ENCODE data around the gene ZNF600.

ZNF600 gene

DNA sequence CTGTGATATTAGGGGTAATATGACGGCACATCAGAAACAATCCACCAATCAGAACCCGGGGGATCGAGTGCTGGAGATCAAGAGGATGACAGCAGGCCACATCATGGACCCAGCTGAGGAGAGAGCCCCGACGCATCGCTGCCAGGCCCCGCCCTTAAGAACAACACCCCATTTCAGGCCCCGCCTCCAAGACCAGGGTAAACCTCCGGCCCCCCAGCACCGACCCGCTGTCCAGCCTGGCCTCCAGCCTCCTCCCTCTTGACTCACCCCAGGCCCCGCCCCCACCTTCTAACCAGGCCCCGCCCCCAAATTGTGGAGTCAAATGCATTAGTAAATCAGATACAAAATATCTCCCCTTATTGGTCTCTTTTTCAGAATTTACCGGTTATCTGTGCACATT is 47.0 kb downstream of the ZNF600 start:
- TF ChIP-seq GATA2 (IDR thresholded peaks at IDR 0.05; ENCODE audit: low read depth, low read length) (no peak), GATA3 (IDR thresholded peaks at IDR 0.05; ENCODE audit: low read depth, low read length) (no peak)

GRCh38 chr19:52735734-52736133 is 50.9 kb downstream of the ZNF600 start:
- TF ChIP-seq GATA2 (IDR thresholded peaks at IDR 0.05; ENCODE audit: low read depth, low read length) (no peak), GATA3 (IDR thresholded peaks at IDR 0.05; ENCODE audit: low read depth, low read length) (no peak)

DNA sequence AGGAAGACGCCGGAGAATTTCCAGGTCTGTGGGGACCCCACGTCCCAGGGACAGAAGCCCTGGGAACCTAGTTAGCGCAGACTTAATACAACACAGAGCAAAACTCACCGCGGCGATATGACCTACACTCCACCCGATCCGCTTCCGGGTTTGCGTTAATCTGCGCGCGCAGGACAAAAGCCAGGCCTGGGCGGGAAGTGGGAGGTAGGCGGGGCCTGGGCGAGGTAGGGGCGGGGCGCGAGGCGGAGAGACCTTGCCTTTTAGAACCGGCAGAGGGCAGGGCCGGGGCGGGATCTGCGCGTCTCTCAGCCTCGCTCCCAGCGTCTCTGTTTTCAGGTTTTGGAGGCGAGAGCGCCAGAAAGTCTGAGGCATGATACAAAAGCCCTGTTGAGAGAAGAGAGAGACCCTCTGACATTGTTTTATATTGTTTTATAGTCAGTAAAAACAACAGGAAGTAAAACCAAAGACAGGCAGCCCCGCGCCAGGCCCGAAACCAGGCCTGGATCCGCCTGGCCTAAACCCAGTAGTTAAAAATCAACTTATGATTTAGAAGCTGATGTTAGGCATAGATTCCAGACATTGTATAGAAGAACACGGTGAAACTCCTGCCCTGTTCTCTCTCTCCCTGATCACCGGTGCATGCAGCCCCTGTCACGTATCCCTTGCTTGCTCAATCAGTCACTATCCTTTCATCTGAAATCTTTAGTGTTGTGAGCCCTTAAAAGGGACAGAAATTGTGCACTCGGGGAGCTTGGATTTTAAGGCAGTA is 51.5 kb downstream of the ZNF600 start, which contains the start of gene ZNF611:
Gene ZNF611 (minus strand): TSS at position 152 of the 769 bp plus-strand sequence. CDS start 19,150 bp downstream, outside the sequence.
- TF ChIP-seq GATA3 (IDR thresholded peaks at IDR 0.05; ENCODE audit: low read depth, low read length) (no peak), GATA2 (IDR thresholded peaks at IDR 0.05; ENCODE audit: low read depth, low read length) (no peak)

- TF ChIP-seq GATA3 (IDR thresholded peaks at IDR 0.05; ENCODE audit: low read depth, low read length) (no peak), GATA2 (IDR thresholded peaks at IDR 0.05; ENCODE audit: low read depth, low read length) (no peak)
Measured at GRCh38 chr19:52734331-52734892, 52.2 kb downstream of the ZNF600 start.

- TF ChIP-seq GATA3 (IDR thresholded peaks at IDR 0.05; ENCODE audit: low read depth, low read length) (no peak), GATA2 (IDR thresholded peaks at IDR 0.05; ENCODE audit: low read depth, low read length) (no peak)
Measured at GRCh38 chr19:52725528-52725961, 61.0 kb downstream of the ZNF600 start.

GRCh38 chr19:52724701-52725514 is 61.7 kb downstream of the ZNF600 start:
- no peak for TF ChIP-seq GATA2 (IDR thresholded peaks at IDR 0.05; ENCODE audit: low read depth, low read length)
- no peak for TF ChIP-seq GATA3 (IDR thresholded peaks at IDR 0.05; ENCODE audit: low read depth, low read length)

DNA sequence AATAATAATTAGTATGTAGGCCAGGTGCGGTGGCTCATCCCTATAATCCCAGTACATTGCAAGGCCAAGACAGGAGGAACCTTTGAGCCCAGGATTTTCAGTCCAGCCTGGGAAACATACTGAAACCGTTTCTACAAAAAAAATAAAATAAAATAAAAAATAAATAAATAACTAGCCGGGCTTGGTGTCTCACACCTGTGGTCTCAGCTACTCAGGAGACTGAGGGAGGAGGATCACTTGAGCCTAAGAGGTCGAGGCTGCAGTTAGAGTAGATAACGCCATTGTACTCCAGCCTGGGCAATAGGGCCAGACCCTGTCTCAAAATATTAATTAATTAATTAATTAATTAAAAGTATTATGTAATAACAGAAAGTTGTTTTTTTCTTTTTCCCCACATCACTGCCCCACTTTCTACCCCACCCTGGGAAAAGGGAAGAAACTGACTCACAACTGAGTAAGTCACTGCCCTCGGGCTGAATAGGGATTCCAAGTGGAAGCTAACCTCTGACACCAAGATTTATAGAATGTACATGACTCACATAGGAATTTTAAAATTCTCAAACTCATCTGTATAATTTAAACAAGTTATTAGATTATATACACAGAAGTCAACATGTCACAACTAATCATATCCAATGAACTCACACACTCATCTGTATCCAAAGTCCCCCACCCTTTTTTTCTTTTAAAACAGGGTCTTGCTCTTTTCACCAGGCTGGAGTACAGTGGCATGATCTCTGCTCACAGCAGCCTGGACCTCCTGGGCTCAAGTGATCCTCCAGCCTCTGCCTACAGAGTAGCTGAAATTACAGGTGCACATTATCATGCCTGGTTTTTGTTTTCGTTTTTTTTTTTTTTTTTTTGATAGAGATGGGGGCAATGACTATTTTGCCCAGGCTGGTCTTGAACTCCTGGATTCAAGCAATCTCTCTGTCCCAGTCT is 64.3 kb downstream of the ZNF600 start:
- TF ChIP-seq GATA2 (IDR thresholded peaks at IDR 0.05; ENCODE audit: low read depth, low read length) (no peak), GATA3 (IDR thresholded peaks at IDR 0.05; ENCODE audit: low read depth, low read length) (no peak)

DNA sequence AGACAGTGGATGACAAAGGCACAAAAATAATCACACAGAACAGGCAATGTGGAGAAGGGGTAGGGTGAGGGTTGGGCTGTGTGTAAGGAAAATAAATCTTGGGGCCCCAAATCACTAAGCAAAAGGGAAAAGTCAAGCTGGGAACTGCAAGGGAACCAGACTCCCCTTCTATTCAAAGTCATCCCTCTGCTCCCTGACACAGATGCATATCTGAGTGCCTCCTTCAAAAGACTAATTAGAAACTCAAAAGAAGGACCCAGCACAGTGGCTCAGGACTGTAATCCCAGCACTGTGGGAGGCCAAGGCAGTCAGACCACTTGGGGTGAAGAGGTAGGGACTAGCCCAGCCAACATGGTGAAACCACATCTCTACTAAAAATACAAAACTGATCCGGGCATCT is 70.1 kb downstream of the ZNF600 start:
- TF ChIP-seq GATA2 (IDR thresholded peaks at IDR 0.05; ENCODE audit: low read depth, low read length) (no peak), GATA3 (IDR thresholded peaks at IDR 0.05; ENCODE audit: low read depth, low read length) (no peak)

Measured in SH-SY5Y (cell line).